CD14-positive monocyte (primary cell): ENCODE results near the gene LIMA1. TPM values are rescaled to one million over a fixed set of nuclear protein-coding genes. Genes with fewer than 3 reads are reported as not detected.

ENCODE experiments used
- DNase-seq, 3 donors: peaks; one replicate each; pipeline ENCODE4 v3.0.0-alpha.2; 2011 to 2022
- H2AFZ ChIP-seq: 2 replicates; pipeline ENCODE4 v1.6.0; 2012; ENCODE audit warnings: mild to moderate bottlenecking, low read depth, low read length, inconsistent platforms; ENCODE audit not compliant: insufficient read depth, poor library complexity, severe bottlenecking
- H3K27ac ChIP-seq, 2 donors: 1 replicate in 1 of 2; 2 replicates in 1 of 2; pipeline ENCODE4 v1.5.1; 2012 to 2013; ENCODE audit warnings: low read length in 2 of 2, control low read depth in 1 of 2, inconsistent platforms in 1 of 2, low read depth in 1 of 2, mild to moderate bottlenecking in 1 of 2
- H3K27me3 ChIP-seq, 2 donors: one replicate each; pipeline versions ENCODE4 v1.6.0 to v1.6.1; 2011 to 2013; ENCODE audit warnings: low read length in 2 of 2; ENCODE audit not compliant: control insufficient read depth in 2 of 2, insufficient read depth in 2 of 2
- H3K36me3 ChIP-seq, 2 donors: replicated peaks in 1 of 2; 1 replicate in 1 of 2; 2 replicates in 1 of 2; pipeline versions ENCODE4 v1.5.1 to v1.6.1; 2012 to 2013; ENCODE audit warnings: low read length in 2 of 2, control low read depth in 1 of 2, inconsistent platforms in 1 of 2, mild to moderate bottlenecking in 1 of 2; ENCODE audit not compliant: insufficient read depth in 2 of 2, control insufficient read depth in 1 of 2
- H3K4me1 ChIP-seq, 2 donors: 1 replicate in 1 of 2; 2 replicates in 1 of 2; pipeline versions ENCODE4 v1.5.1 to v1.6.1; 2012 to 2013; ENCODE audit warnings: low read length in 2 of 2, control low read depth in 1 of 2, inconsistent platforms in 1 of 2, mild to moderate bottlenecking in 1 of 2, moderate library complexity in 1 of 2; ENCODE audit not compliant: insufficient read depth in 2 of 2, control insufficient read depth in 1 of 2
- H3K4me2 ChIP-seq: replicated peaks from 2 replicates; pipeline ENCODE3; 2012; ENCODE audit warnings: low read length, moderate library complexity, mild to moderate bottlenecking; ENCODE audit not compliant: poor library complexity, severe bottlenecking; ENCODE audit errors: extremely low read depth
- H3K4me3 ChIP-seq, 3 experiments: fragments of 200-600 bp in 1 of 3; sonication (generic) in 1 of 3; replicated peaks in 1 of 3; 1 replicate in 2 of 3; 2 replicates in 1 of 3; pipeline ENCODE4 v1.5.1; 2011 to 2013; ENCODE audit warnings: low read length in 3 of 3, mild to moderate bottlenecking in 3 of 3, control low read depth in 2 of 3, low read depth in 2 of 3, inconsistent platforms in 1 of 3, moderate library complexity in 1 of 3
- H3K79me2 ChIP-seq: 2 replicates; pipeline ENCODE4 v1.6.0; 2012; ENCODE audit warnings: mild to moderate bottlenecking, control low read depth, inconsistent platforms, low read length, moderate library complexity; ENCODE audit not compliant: insufficient read depth
- H3K9ac ChIP-seq: 2 replicates; pipeline ENCODE4 v1.6.0; 2017; ENCODE audit warnings: low read length, mild to moderate bottlenecking; ENCODE audit not compliant: insufficient read depth, poor library complexity, severe bottlenecking
- H3K9me3 ChIP-seq, 2 donors: replicated peaks in 1 of 2; 1 replicate in 1 of 2; 2 replicates in 1 of 2; pipeline versions ENCODE4 v1.5.1 to v1.6.1; 2012 to 2013; ENCODE audit warnings: low read length in 2 of 2, control low read depth in 1 of 2; ENCODE audit not compliant: control insufficient read depth in 1 of 2, insufficient read depth in 1 of 2
- H4K20me1 ChIP-seq: 2 replicates; pipeline ENCODE4 v1.6.0; 2012; ENCODE audit warnings: mild to moderate bottlenecking, low read length, control low read depth, moderate library complexity; ENCODE audit not compliant: insufficient read depth
- H3K27ac Mint-ChIP-seq, 7 donors: one replicate each; pipeline ENCODE4 v1.8.0; 2020; ENCODE audit warnings: mild to moderate bottlenecking in 7 of 7, mixed read lengths in 7 of 7, moderate library complexity in 6 of 7, inconsistent platforms in 2 of 7
- H3K27me3 Mint-ChIP-seq, 3 donors: one replicate each; pipeline ENCODE4 v1.8.0; 2021 to 2022; ENCODE audit warnings: low read depth in 3 of 3, mild to moderate bottlenecking in 3 of 3, mixed read lengths in 3 of 3, moderate library complexity in 3 of 3, inconsistent platforms in 1 of 3
- H3K36me3 Mint-ChIP-seq, 2 donors: one replicate each; pipeline ENCODE4 v1.8.0; 2020; ENCODE audit warnings: mixed read lengths in 2 of 2, inconsistent platforms in 1 of 2, mild to moderate bottlenecking in 1 of 2
- H3K4me1 Mint-ChIP-seq: one replicate; pipeline ENCODE4 v1.8.0; 2020; ENCODE audit warnings: mild to moderate bottlenecking, mixed read lengths
- H3K4me3 Mint-ChIP-seq, 2 donors: one replicate each; pipeline ENCODE4 v1.8.0; 2020; ENCODE audit warnings: mild to moderate bottlenecking in 2 of 2, mixed read lengths in 2 of 2, moderate library complexity in 1 of 2
- H3K9me3 Mint-ChIP-seq, 7 donors: one replicate each; pipeline ENCODE4 v1.8.0; 2020 to 2022; ENCODE audit warnings: mixed read lengths in 7 of 7, mild to moderate bottlenecking in 6 of 7, moderate library complexity in 6 of 7, inconsistent platforms in 2 of 7
- CTCF ChIP-seq: fragments of 200-600 bp; IDR thresholded peaks from one replicate; pipeline ENCODE4 v1.8.0; 2022; ENCODE audit warnings: antibody characterized with exemption, mild to moderate bottlenecking
- WGBS: methylation state at CpG from one replicate; pipeline ENCODE4 v1.1.5; 2013; ENCODE audit warnings: missing lambda C conversion rate; ENCODE audit not compliant: insufficient coverage; 5-methylcytosine and 5-hydroxymethylcytosine counted together
- intact Hi-C, 2 donors: fragments of 100-400 bp; cut with micrococcal nuclease; formaldehyde crosslinking; loops; one replicate each; pipeline versions ENCODE4 v1.15.0 to v1.15.1; 2023
- polyA plus RNA-seq, 3 donors: library from polyadenylated mRNA; depleted of rRNA in 1 of 3; unstranded in 2 of 3; stranded (reverse) in 1 of 3; fragments of 300-500 nt in 2 of 3; fragments of >200 nt in 1 of 3; fragmentation: Illumina TruSeq in 2 of 3; gene quantifications; 1 replicate in 2 of 3; 2 replicates in 1 of 3; pipeline ENCODE4 v1.2.3, GENCODE V29; 2012 to 2021

The LIMA1 gene
- polyA plus RNA-seq, 3 donors = 0.24 to 0.62 (median 0.51) TPM

GRCh38 chr12:50218386-50218785 is 64.9 kb downstream of the LIMA1 start:
- WGBS = 90% methylated on average over 2 of the region's 4 CpGs
- peaks cover 30 to 34% of the 10 kb centered on the region in 2 donors for H3K4me1 ChIP-seq
- H3K27ac Mint-ChIP-seq = no peak overlapping the region

GRCh38 chr12:50217202-50217601 is 66.1 kb downstream of the LIMA1 start:
- peak overlapping the region in 2 of 7 donors; percentile 32 to 43 for H3K27ac Mint-ChIP-seq
- H4K20me1 ChIP-seq = no peaks in the 10 kb centered on the region
- peaks cover 0 to 2% (median 0%) of the 10 kb centered on the region in 3 donors for H3K27me3 Mint-ChIP-seq
- no peak for DNase-seq
- H2AFZ ChIP-seq = no peak overlapping the region
- no peak overlapping the region for H3K9ac ChIP-seq
- no peak overlapping the region for H3K27ac ChIP-seq
- H3K4me3 ChIP-seq = no peak overlapping the region
- no peak overlapping the region for H3K4me3 Mint-ChIP-seq
- TF ChIP-seq CTCF = no peak
- H3K9me3 Mint-ChIP-seq = no peaks in the 10 kb centered on the region
- H3K4me2 ChIP-seq = no peak overlapping the region
- no CpG with 5 or more reads among the region's 1 CpG for WGBS
- H3K79me2 ChIP-seq = peaks cover 8% of the 10 kb centered on the region
- intact Hi-C loops = no loop called here
- peaks cover 9% of the 10 kb centered on the region for H3K4me1 Mint-ChIP-seq
- no peaks in the 10 kb centered on the region for H3K36me3 Mint-ChIP-seq
- no peaks in the 10 kb centered on the region for H3K9me3 ChIP-seq
- no peaks in the 10 kb centered on the region for H3K27me3 ChIP-seq
- peaks cover 20 to 22% of the 10 kb centered on the region in 2 donors for H3K4me1 ChIP-seq
- H3K36me3 ChIP-seq = no peaks in the 10 kb centered on the region

More at GRCh38 chr12:50218386-50218785, 64.9 kb downstream of the LIMA1 start:
- no peaks in the 10 kb centered on the region for H3K36me3 ChIP-seq
- DNase-seq = no peak
- intact Hi-C loops = no loop called here
- no peak for TF ChIP-seq CTCF
- H3K9me3 Mint-ChIP-seq = no peaks in the 10 kb centered on the region
- peaks cover 0 to 2% (median 0%) of the 10 kb centered on the region in 3 donors for H3K27me3 Mint-ChIP-seq
- H3K27ac ChIP-seq = no peak overlapping the region
- no peak overlapping the region for H3K4me2 ChIP-seq
- no peak overlapping the region for H3K9ac ChIP-seq
- H3K36me3 Mint-ChIP-seq = no peaks in the 10 kb centered on the region
- H3K9me3 ChIP-seq = no peaks in the 10 kb centered on the region
- H3K4me1 Mint-ChIP-seq = peaks cover 13% of the 10 kb centered on the region
- H3K4me3 ChIP-seq = no peak overlapping the region
- H2AFZ ChIP-seq = no peak overlapping the region
- no peak overlapping the region for H3K4me3 Mint-ChIP-seq
- peaks cover 8% of the 10 kb centered on the region for H3K79me2 ChIP-seq
- H3K27me3 ChIP-seq = no peaks in the 10 kb centered on the region
- H4K20me1 ChIP-seq = no peaks in the 10 kb centered on the region
